Hypothalamus (tissue), 51 donors: ENCODE measurements around the gene RAP1GAP2.
A peak's percentile ranks its signal among the peaks of the same experiment; 100 is the strongest.

Source experiments
- DNase-seq, 51 donors: peaks; one replicate each; lab custom pipeline; 2025; lab: John Stamatoyannopoulos, UW

Gene RAP1GAP2

DNA sequence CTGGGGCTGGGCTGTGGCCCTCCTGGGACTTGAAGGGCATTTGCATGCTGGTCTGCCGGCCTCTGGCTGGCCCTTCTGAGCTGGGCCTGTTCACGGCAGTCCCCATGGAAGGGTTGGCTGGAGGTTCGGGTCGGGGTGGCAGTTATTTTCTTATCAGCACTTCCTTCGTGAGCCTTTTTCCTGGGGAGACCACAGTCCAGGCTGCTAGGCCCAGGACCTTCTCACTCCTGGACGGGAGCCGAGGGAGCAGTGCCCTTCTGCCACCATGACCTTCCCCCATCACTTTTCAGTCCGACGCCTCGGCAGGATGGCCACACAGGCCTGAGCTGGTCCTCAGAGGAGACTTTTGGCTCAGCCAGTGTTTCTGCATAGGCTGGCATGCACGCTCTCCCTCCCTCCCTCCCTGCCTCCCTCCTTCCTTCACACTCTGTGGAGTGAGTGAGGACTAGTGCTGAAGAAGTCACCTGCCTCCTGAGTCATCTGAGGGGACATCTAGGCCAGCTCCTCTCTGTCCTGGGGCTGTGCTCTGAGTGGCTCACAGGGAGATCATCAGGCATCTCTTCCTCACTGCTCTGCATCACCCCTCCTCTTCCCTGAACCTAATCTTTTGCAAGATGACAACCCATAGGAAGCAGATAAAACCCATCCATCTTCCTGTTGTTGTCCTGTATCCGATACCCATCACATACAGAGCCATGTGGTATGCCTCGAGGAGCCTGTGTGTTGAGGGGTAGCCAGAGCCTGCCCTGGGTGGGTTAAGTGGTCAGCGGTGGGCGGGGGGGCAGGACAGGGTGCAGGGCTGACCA is 109.7 kb downstream of the RAP1GAP2 start:
- no peak for DNase-seq

DNA sequence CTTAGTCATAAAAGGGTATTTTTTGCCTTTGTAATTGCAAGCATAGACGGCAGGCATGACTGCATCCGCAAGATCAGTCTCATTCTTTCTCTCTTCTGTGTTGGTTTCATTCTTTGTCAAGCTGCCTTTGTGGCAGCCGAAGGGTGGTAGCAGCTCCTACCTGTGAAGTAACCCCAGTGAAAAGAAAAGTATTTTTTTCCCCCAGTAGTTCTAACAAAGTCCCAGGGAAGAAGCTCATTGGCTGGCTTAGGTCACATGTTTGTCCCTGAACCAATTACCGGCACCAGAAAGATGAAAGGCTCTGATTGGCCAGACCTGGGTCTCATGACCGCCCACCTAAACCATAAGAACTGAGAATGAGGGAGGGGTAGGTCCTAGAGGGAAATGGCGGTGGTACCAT is 110.7 kb downstream of the RAP1GAP2 start:
- DNase-seq: no peak

DNA sequence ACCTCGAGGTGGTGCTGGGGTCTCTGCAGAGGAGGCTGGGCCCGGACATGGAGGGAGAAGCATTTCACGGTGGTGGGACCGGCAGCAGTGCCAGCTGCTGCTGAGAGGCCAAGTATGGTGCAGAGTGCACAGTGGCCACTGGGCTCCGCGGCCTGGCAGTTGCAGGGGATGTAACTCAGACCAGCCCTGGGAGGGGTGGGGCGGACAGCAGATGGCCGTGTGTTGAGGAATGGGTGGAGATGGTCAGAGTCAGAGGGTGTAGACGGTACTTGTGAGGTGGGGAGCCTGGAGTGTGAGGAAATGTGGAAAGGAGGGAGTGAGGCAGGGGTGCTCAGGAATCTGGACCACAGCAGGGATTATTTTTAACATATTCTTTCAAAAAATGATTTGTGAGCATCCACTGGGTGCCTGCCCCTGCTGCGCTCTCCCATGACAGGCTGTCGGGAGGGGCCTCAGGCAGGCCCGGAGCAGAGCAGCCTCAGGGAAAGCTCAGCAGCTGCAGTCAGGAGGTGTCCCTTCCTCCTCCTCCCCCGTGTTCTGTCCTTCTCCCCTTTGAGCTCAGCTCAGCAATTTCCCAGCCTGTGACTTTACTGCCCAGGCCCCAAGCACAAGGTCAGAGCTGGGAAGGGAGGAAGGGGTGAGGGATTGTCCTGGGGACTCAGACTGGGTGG is 113.1 kb downstream of the RAP1GAP2 start:
- DNase-seq: no peak

DNA sequence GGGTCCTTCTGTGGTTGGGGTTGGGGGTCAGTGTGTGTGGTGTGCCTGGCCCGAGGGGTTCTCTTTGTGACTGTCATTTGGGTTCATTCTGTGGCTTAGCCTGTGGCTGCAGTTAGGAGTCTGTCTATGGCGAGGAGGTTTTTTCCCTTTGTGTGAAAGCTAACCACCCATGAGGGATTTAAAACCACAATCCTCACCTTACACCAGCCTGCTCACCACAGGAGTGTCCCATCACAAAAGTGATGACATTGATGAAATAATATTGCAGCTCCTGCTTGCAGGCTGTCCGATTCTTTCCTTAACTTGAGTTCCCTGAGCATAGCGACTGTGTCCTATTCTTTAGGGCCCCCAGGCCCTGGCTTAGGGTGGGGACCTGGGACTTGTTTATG is 113.6 kb downstream of the RAP1GAP2 start:
- DNase-seq: no peak

DNA sequence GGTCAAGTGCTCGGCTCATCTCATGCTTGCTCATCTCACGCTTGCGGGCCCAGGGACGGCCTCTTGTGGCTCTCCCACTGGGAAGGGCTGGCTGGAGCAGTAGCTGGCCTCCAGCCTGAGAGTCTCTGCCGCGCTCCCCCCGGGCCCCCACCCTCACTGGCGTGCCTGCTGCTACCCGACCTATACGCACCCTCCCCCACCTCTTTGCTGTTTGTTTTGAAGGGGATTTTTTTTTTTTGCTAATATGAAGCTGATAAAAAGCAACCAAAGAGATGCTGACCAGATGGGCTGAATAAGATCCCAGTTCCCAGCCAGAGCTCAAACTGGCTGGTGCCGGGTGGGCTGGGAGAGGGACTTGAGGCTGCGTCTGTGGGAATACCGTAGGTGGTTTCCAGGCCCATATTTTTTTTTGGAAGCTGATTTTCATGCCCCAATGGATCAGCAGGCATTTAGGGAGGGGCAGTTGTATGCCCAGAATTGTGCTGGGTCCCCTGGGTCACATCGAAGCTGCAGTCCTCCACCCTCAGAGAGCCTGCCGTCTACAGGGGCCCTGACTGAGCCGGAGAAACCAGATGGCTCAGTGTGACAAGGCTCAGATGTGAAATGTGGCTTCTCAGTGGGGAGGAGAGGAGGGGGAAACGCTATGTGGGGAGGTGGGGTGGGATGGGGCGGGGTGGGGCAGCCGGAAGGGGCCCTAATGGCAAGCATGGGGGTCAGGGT is 115.0 kb downstream of the RAP1GAP2 start:
- DNase-seq: no peak

DNA sequence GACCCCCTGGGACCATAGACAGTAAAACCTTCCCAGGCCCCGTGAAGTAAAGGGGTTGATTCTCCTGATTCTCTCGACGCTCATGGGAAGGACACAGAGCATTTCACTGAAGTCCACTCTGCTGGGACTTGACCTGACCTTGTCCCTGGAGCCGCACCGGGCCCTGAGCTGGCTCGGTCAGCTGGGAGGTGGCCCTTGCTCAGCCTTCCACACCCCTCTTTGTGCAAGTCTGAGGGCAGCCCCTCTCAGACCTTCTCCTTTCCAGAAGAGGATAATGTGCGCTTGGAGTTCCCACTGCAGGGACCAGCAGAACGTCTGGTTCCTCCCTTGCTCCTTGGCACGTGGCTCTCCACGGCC is 115.5 kb downstream of the RAP1GAP2 start:
- DNase-seq: no peak

DNA sequence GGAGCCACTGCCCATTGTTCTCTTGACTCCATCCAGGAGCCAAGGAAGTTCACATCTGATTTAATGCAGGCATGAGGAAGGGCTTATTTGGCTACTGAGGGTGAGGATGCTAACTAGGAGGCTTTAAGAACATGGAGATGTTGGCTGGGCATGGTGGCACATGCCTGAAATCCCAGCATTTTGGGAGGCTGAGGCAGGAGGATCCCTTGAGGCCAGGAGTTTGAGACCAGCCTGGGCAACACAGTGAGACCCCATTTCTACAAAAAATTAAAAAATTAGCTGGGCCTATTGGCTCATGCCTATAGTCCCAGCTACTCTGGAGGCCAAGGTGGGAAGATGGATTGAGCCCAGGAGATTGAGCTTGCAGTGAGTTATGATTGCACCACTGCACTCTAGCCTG is 116.5 kb downstream of the RAP1GAP2 start:
- DNase-seq: no peak

DNA sequence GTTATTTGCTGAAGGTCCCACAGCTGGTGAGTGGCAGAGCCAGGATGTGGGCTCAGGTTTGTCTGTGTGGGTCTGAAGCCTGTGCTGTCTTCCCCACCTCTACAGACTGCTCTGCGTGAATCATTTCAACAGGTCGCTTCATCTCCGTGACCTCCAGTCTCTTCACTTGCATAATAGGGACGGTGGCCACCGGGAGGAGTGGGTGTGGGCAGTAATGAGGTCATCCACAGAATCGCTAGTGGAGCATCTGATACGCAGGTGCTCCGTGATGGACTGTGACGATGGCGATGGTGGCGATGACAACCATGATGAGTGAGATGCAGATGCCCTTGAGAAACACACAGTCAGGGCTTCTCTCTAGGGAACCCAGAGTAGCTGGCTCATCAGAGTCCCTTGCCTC is 120.2 kb downstream of the RAP1GAP2 start:
- no peak for DNase-seq

DNA sequence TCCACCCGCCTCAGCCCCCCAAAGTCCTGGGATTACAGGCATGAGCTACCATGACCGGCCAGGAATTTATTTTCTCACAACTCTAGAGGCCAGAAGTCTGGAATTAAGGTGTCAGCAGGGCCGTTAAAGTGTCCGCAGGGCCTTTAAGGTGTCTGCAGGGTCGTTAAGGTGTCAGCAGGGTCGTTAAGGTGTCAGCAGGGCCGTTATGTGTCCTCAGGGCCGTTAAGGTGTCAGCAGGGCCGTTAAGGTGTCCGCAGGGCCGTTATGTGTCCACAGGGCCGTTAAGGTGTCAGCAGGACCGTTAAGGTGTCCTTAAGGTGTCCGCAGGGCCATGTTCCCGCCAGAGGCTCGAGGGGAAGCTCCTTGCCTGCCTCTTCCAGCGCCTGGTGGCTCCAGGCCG is 125.2 kb downstream of the RAP1GAP2 start:
- no peak for DNase-seq

DNA sequence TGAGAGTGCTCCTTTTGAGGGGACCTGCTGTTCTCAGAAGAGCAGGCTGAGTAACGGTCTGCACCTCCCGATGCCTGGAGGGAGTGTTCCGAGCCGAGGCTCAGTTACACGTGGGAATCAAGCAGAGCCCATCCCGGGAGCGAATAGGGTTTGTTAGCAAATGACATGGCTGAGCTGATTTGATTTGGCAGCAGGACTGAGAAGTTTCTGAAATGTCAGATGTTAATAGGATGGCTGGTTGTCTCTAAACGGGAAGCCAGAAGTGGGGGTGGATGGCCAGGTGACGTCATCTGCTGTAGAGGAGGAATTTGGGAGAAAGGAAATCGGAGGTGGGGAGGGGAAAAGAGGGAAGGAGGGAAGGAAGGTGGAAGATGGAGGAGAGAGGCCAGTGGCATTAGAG is 128.0 kb downstream of the RAP1GAP2 start:
- no peak for DNase-seq

DNA sequence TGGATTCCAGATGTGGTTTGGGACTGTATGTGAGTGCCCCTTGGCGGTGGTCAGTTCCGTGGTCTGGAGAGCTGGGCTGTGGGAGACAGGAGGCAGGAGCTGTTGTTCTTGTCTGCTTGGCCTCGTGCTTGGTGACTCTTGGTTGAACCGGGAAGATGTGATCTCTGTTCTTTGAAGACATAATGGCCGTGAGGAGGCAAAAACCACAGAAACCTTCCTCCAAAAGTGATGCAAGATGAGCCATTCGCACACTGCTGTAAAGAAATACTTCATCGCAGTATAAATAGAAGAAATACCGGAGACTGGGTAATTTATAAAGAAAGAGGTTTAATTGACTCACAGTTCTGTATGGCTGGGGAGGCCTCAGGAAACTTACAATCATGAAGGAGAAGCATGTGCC is 128.8 kb downstream of the RAP1GAP2 start:
- no peak for DNase-seq

DNA sequence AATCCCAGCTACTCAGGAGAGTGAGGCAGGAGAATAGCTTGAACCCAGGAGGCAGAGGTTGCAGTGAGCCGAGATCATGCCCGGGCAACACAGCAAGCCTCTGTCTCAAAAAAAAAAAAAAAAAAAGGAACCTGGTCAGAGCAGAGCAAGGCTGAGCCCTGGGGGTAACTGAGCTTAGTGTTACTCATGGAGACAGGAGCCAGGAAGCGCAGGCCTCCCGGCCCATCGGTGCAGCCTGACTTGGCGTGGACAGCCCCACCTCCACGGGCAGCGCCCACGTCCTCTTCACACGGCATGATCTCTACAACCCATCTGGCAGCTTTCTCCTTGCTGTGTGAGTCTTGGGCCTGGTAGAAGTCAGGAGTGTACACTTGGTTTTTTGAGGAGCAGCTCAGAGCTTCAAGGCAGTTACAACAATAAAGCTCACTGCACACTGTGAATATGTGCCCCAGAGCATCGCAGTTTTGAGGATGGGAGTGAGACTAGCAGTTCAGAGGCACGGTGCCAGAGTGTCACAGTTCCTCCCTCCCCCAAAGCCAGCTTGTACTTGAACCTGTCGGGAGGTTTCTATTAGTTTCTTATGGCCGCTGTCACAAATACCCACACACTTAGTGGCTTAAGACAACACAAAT is 129.9 kb downstream of the RAP1GAP2 start:
- DNase-seq: peak in 2 of 51 donors; percentile 7 to 9

DNA sequence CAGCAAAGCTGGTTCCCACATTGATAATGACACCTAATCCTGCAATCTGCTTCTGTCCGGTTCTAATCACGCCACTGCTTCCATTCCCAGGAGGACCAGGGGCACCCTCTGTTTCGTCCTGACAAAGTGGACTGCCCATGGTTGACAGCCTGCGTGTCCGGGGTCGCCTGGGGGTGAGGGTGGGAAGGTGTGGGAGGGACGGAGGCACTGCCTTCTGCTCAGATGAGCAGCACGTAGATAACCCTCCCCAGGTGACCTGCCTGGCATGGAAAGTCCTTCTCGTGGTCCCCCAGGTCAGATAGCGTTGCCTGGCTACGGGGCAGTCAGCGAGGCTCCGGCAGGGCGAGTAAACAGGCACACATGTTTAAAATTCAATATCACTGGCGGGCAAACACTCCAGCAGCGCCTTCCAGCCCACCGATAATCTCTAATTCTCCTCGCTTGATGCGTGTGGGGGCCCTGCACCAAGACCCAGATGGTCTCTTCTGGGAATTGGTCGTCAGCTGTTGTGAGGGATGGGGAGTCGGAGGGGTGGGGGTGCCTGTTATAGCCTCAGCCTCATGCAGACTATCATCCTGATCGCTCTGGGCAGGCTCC is 132.2 kb downstream of the RAP1GAP2 start:
- no peak for DNase-seq

DNA sequence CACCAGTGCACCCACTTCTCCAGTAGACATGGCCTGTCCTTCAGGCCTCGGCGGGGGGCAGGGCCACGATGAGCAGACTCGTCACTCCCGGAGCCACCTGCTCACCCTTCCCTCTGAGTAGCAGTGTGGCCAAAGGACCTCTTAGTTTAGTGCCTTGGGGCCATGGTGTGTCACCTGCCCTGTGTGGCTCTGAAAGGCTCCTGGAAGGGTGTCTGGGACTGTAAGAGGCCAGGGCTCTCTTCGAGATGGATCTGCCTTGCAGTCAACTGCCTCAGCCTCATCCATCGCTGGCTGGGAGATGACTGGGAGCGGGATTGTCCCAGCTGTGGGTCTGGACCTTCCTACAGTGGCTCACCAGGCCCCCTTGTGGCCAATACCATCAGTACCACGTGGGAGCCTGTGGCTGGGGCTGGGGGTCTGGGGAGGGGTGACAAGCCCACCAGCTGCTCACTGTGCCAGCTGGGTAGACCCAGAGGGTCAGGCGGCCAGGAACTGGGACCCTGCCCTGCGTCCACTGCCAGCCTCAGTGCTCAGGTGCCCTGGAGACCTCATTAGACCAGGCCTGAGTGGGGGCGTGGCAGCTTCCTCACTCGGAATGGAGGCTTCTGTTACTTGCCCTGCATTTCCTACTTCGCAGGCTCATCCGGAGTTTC is 133.8 kb downstream of the RAP1GAP2 start:
- DNase-seq: peak in 1 of 51 donors; percentile 13

DNA sequence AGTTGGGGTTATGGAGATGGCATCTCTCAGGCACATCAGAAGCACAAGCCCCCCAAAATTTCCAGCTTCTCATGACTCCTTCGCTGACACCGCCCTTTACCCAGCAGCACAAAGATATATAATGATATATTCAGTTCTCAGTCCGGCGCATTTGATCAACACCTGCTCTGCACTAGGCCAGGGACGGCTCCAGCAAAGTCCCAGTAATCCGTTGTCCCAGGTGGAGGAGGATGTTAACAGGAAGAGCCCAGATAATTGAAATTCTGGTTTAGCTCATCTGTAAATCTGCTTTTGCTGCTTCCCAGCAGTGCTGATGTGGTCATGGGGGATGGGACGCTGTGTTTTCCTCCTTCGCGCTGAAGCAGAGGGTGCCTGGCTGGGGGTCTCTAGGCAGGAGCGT is 135.6 kb downstream of the RAP1GAP2 start:
- no peak for DNase-seq

DNA sequence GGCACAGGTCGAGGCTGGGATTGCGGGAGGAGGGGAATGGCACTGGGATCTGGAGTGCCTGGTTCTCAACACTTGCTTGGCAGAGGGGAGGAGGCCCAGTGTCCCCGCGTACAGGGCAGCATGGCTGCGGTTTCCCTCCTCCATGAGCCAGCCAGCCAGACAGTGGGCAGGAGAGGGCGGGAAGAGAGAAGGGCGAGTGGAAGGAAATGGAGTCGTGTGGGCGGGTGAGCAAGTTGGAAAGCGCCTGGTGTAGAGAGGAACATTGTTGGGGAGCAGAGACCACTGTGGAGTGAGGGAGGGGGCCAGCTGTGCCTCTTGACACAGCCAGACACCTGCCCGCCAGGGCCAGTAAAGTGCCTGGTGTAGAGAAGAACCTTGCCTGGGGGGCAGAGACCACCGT is 136.7 kb downstream of the RAP1GAP2 start:
- DNase-seq: peak in 1 of 51 donors; percentile 29

DNA sequence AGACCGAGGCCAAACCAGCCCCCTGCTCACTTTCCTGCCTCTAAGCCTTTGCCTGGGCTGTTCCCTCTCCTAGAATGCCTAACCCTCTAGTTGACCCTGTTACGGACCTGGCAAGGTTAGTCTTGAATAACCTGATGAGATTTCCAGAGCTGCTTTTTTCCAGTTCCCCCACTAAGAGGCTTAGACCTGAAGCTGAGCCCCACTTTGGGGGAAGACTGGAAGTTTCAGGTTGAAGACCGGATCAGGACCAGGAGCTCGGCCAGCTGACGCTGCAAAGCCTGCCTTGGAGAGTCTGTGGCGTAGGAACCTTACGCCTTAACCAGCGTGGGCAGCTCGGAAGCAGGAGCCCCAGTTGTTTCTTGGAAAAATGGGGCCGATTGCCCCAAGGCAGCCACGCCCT is 137.4 kb downstream of the RAP1GAP2 start:
- DNase-seq: no peak

DNA sequence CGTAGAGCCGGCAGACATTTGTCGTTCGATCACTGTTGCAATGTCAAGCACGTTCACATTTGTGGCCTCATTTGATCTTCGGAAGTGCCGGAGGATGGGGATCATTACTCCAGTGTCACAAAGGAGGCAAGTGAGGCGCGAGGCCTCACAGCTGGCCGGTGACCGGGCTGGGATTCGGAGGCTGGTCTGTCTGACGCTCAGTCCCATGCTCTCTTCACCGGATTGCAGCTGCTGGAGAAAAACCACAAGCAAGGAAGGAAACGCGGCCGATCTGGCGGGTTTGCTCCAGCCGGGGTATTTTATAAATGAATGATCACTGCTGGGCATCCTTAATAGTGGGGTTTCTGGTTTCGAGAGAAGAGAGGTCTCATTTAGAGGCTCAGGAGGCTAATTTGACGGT is 139.4 kb downstream of the RAP1GAP2 start:
- DNase-seq: no peak

DNA sequence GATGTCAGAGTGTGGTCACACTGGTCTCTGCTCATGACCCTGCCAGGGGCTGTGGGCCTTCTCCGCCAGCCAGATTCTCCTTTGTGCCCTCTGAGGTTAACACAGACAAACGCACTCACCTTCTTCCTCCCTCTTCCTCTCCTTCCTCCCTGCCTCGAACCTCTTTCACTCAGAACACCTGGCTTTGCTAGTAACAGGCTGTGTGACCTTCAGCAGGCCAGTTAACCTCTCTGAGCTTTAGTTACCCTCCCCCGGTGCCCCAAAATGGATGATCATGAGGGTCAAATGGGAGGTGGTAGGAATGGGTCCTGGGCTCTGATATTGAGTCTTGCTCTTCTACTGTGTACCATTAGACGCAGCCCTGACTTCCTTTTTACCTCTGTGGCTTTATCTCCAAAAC is 140.1 kb downstream of the RAP1GAP2 start:
- no peak for DNase-seq

DNA sequence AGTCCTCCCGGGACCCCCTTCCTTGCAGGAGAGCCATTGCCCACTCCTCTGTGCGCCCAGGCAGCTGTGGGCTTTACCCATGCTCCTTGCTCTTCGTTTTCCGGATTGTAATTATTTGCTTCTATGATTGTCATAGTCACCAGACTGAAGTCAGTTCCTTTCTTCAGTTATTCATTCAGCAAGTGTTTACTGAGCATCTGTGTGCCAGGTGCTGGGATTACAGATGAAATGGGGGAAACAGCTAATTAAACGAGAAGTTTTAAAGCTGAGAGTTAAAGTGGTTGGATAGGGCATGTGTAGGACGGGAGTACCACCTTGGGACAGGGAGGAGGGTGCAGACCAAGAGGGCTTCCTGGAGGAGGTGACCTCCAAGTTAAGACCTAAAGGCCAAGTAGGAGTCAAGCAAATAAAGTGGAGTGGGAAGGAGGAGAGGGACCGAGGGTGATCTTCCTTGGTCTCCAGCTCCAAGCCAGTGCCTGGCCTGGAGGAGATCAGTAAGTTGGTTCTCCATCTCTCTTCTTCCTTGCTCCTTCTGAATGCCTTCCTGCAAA is 140.6 kb downstream of the RAP1GAP2 start:
- no peak for DNase-seq
